Suprapubic skin (tissue), 3 donors: ENCODE data around the gene WDR86.

Source experiments
- EP300 ChIP-seq: sonication (generic); formaldehyde crosslinking; IDR thresholded peaks from one replicate; pipeline ENCODE4 v1.6.1; 2017; ENCODE audit warnings: antibody characterized with exemption
- TF ChIP-seq, protein P1 (sequence below), 2 donors: fragments of 200-600 bp in 1 of 2; fragments of 450-650 bp in 1 of 2; sonication (generic) in 1 of 2; IDR thresholded peaks; one replicate each; pipeline ENCODE4 v1.5.1; 2016 to 2019; ENCODE audit warnings: antibody characterized with exemption in 2 of 2, mild to moderate bottlenecking in 1 of 2, moderate library complexity in 1 of 2

GRCh38 chr7:151457534-151457933, 47.7 kb upstream of the WDR86 start:
- TF ChIP-seq EP300 = no peak
- TF ChIP-seq, protein P1, sequence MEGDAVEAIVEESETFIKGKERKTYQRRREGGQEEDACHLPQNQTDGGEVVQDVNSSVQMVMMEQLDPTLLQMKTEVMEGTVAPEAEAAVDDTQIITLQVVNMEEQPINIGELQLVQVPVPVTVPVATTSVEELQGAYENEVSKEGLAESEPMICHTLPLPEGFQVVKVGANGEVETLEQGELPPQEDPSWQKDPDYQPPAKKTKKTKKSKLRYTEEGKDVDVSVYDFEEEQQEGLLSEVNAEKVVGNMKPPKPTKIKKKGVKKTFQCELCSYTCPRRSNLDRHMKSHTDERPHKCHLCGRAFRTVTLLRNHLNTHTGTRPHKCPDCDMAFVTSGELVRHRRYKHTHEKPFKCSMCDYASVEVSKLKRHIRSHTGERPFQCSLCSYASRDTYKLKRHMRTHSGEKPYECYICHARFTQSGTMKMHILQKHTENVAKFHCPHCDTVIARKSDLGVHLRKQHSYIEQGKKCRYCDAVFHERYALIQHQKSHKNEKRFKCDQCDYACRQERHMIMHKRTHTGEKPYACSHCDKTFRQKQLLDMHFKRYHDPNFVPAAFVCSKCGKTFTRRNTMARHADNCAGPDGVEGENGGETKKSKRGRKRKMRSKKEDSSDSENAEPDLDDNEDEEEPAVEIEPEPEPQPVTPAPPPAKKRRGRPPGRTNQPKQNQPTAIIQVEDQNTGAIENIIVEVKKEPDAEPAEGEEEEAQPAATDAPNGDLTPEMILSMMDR (IDR thresholded peaks at IDR 0.05) = no peak
